MCF 10A (cell line): Measurements from ENCODE around the gene APC2. TPM values are rescaled to one million over a fixed set of nuclear protein-coding genes. Genes with fewer than 3 reads are reported as not detected.

ENCODE experiments used
- BruUV-seq: library from RNA; stranded (reverse); fragments of 400-500 nt; replicated peaks from 2 replicates; lab custom pipeline; 2021; lab: Mats Ljungman, UMichigan
- CTCF ChIA-PET: fragments of 300-600 bp; sonication (Branson Sonifier 250); formaldehyde crosslinking; extraction: SDS; loops from one replicate; lab custom pipeline; 2021; ENCODE audit warnings: antibody characterized with exemption, inconsistent platforms; lab: Yijun Ruan, JAX
- POLR2A ChIA-PET: fragments of 300-600, 350-650 bp; sonication (Branson Sonifier 250); formaldehyde crosslinking; extraction: SDS; loops from one replicate; lab custom pipeline; 2020; ENCODE audit warnings: antibody characterized with exemption, inconsistent platforms; lab: Yijun Ruan, JAX
- DNase-seq: peaks from one replicate; pipeline ENCODE4 v3.0.0-alpha.2; 2018; ENCODE audit not compliant: unreplicated experiment
- H3K27ac Mint-ChIP-seq: one replicate; pipeline ENCODE4 v1.8.0; 2022; ENCODE audit warnings: mild to moderate bottlenecking, low read depth, mixed read lengths; ENCODE audit not compliant: unreplicated experiment
- H3K27me3 Mint-ChIP-seq: one replicate; pipeline ENCODE4 v1.8.0; 2022; ENCODE audit warnings: mixed read lengths; ENCODE audit not compliant: insufficient read depth, unreplicated experiment
- H3K36me3 Mint-ChIP-seq: one replicate; pipeline ENCODE4 v1.8.0; 2022; ENCODE audit warnings: mild to moderate bottlenecking, moderate library complexity, mixed read lengths; ENCODE audit not compliant: insufficient read depth, unreplicated experiment
- H3K4me1 Mint-ChIP-seq: one replicate; pipeline ENCODE4 v1.8.0; 2022; ENCODE audit warnings: mixed read lengths; ENCODE audit not compliant: insufficient read depth, unreplicated experiment
- H3K4me3 Mint-ChIP-seq: one replicate; pipeline ENCODE4 v1.8.0; 2022; ENCODE audit warnings: mild to moderate bottlenecking, moderate library complexity, mixed read lengths; ENCODE audit not compliant: unreplicated experiment
- H3K9me3 Mint-ChIP-seq: one replicate; pipeline ENCODE4 v1.8.0; 2022; ENCODE audit warnings: mixed read lengths; ENCODE audit not compliant: unreplicated experiment
- intact Hi-C: fragments of 100-400 bp; cut with micrococcal nuclease; formaldehyde crosslinking; loops from 2 replicates; pipeline ENCODE4 v1.14.1; 2022
- total RNA-seq: library from RNA; stranded (reverse); gene quantifications from 2 replicates; pipeline ENCODE4 v1.2.3, GENCODE V29; 2022
- TF ChIP-seq, protein P1 (sequence below): fragments of 200-600 bp; IDR thresholded peaks from one replicate; pipeline ENCODE4 v1.8.0; 2022; ENCODE audit warnings: antibody characterized with exemption, mild to moderate bottlenecking; ENCODE audit not compliant: unreplicated experiment

The APC2 gene
- total RNA-seq, 1 experiment from 2014 or later: 0.23 TPM

DNA sequence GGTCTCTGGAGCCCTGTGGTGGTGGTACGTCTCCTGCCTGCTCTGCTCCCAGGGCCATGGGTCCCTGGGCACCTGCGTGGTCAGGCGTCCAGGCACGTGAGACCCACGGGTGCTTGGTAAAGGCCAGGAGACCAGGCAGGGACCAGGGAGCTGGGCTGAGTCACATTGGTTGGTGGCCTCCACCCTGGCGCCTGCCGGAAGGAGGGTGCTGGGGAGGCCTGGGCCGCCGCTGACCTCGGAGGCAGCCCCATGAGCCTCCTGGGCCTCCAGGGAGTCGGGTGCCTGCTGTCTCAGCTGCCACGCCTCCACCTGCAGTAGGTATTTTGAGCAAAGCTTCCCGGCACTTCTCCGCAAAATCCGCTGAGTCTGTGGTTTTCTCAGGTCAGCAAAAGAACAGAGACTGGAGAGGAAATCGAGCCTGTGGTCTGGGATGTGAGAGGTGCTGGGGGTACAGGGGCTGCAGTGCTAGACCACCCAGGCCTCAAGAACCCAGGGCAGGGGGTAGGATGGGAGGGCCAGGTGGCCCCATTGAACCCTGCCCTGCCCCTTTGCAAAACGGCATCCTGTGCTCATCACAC, 70.4 kb downstream of the APC2 start:
- DNase-seq: no peak
- ChIA-PET CTCF (interaction anchor here (0.6 kb wide), 2 partner anchors 18 to 281 kb away, joined by 4 to 5 read pairs; no protein-coding TSS in a partner anchor), POLR2A (interaction anchor here (0.6 kb wide), 1 partner anchor 79 kb away, joined by 3 read pairs; no protein-coding TSS in a partner anchor)
- Mint-ChIP-seq H3K36me3 (no peaks in the 10 kb centered on the region), H3K27me3 (peaks cover 14% of the 10 kb centered on the region), H3K4me1 (no peaks in the 10 kb centered on the region), H3K9me3 (no peaks in the 10 kb centered on the region), H3K27ac (no peak overlapping the region), H3K4me3 (no peak overlapping the region)
- no TSS peak for BruUV-seq
- intact Hi-C loops: no loop called here
- TF ChIP-seq, protein P1, sequence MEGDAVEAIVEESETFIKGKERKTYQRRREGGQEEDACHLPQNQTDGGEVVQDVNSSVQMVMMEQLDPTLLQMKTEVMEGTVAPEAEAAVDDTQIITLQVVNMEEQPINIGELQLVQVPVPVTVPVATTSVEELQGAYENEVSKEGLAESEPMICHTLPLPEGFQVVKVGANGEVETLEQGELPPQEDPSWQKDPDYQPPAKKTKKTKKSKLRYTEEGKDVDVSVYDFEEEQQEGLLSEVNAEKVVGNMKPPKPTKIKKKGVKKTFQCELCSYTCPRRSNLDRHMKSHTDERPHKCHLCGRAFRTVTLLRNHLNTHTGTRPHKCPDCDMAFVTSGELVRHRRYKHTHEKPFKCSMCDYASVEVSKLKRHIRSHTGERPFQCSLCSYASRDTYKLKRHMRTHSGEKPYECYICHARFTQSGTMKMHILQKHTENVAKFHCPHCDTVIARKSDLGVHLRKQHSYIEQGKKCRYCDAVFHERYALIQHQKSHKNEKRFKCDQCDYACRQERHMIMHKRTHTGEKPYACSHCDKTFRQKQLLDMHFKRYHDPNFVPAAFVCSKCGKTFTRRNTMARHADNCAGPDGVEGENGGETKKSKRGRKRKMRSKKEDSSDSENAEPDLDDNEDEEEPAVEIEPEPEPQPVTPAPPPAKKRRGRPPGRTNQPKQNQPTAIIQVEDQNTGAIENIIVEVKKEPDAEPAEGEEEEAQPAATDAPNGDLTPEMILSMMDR: no peak

GRCh38 chr19:1521636-1522035, 71.7 kb downstream of the APC2 start:
- CTCF ChIA-PET: interaction anchor here (0.6 to 0.8 kb wide), 2 partner anchors 22 to 151 kb away, joined by 3 to 4 read pairs; no protein-coding TSS in a partner anchor
- Mint-ChIP-seq H3K4me3 (no peak overlapping the region), H3K36me3 (no peaks in the 10 kb centered on the region), H3K4me1 (no peaks in the 10 kb centered on the region), H3K27ac (no peak overlapping the region), H3K27me3 (peaks cover 28% of the 10 kb centered on the region), H3K9me3 (no peaks in the 10 kb centered on the region)
- TF ChIP-seq, protein P1: no peak
- intact Hi-C loops: no loop called here
- POLR2A ChIA-PET: interaction anchor here (0.6 kb wide), 1 partner anchor 355 kb away, joined by 3 read pairs; no protein-coding TSS in a partner anchor
- no TSS peak for BruUV-seq
- DNase-seq: no peak

- ChIA-PET CTCF (interaction anchor here (0.6 kb wide), 1 partner anchor 151 kb away, joined by 3 read pairs; no protein-coding TSS in a partner anchor), POLR2A (interaction anchor here (0.6 kb wide), 1 partner anchor 354 kb away, joined by 3 read pairs; no protein-coding TSS in a partner anchor)
- no peaks in the 10 kb centered on the region for H3K36me3 Mint-ChIP-seq
- H3K27me3 Mint-ChIP-seq: peaks cover 32% of the 10 kb centered on the region
- DNase-seq: no peak
- H3K27ac Mint-ChIP-seq: no peak overlapping the region
- TF ChIP-seq, protein P1: no peak
- H3K9me3 Mint-ChIP-seq: no peaks in the 10 kb centered on the region
- H3K4me1 Mint-ChIP-seq: no peaks in the 10 kb centered on the region
- H3K4me3 Mint-ChIP-seq: no peak overlapping the region
- intact Hi-C loops: no loop called here
- no TSS peak for BruUV-seq
Observed at GRCh38 chr19:1522061-1522460, 72.1 kb downstream of the APC2 start.

DNA sequence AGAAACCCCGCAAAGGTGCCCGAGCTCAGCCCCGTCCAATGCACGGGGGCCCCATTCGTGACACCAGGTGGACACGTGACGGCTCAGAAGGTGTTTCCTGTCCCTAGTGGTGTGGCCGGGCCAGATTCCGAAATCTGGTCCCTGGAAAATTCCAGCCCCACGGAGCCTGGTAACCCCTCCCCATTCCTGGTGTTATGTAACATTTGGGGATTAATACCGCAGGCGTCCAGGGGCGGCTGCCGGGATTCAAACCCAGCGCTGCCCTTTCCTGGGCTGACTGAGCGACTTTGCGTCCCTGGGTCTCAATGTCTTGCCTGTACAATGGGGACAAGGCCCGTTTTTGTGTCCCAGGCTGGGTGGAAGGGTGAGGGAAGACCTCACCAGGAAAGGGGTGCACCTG, 72.9 kb downstream of the APC2 start:
- POLR2A ChIA-PET: no interaction called here

More for the DNA sequence above, 72.9 kb downstream of the APC2 start:
- Mint-ChIP-seq H3K9me3 (no peaks in the 10 kb centered on the region), H3K36me3 (no peaks in the 10 kb centered on the region), H3K4me1 (no peaks in the 10 kb centered on the region), H3K27ac (no peak overlapping the region), H3K27me3 (peaks cover 36% of the 10 kb centered on the region), H3K4me3 (no peak overlapping the region)
- CTCF ChIA-PET: no interaction called here
- intact Hi-C loops: no loop called here
- no TSS peak for BruUV-seq
- DNase-seq: no peak
- TF ChIP-seq, protein P1: no peak

Other genes with a start within 250 kb of the APC2 start
- 63.1 and 65.6 TPM in 2 replicates for gene STK11, start 244.3 kb upstream of the APC2 start, total RNA-seq
- 7.0 and 8.2 TPM in 2 replicates for gene CBARP, start 212.1 kb upstream of the APC2 start, total RNA-seq
- 256 and 258 TPM in 2 replicates for gene ATP5F1D, start 208.4 kb upstream of the APC2 start, total RNA-seq
- gene MIDN, start 201.5 kb upstream of the APC2 start, total RNA-seq: 73.6 and 96.9 TPM in 2 replicates
- 316 and 362 TPM in 2 replicates for gene CIRBP, start 180.8 kb upstream of the APC2 start, total RNA-seq
- 71.0 and 85.2 TPM in 2 replicates for gene FAM174C, start 174.6 kb upstream of the APC2 start, total RNA-seq
- not detected in 2 replicates for gene EFNA2, start 164.2 kb upstream of the APC2 start, total RNA-seq
- 135 and 137 TPM in 2 replicates for gene NDUFS7, start 66.2 kb upstream of the APC2 start, total RNA-seq
- gene GAMT, start 48.6 kb upstream of the APC2 start, total RNA-seq: 3.2 and 7.0 TPM in 2 replicates
- 219 and 246 TPM in 2 replicates for gene DAZAP1, start 42.5 kb upstream of the APC2 start, total RNA-seq
- gene RPS15, start 11.7 kb upstream of the APC2 start, total RNA-seq: 1,168 and 1,243 TPM in 2 replicates
- gene C19orf25, start 29.1 kb downstream of the APC2 start, total RNA-seq: 36.3 and 40.5 TPM in 2 replicates
- 3.4 and 3.7 TPM in 2 replicates for gene PCSK4, start 40.2 kb downstream of the APC2 start, total RNA-seq
- gene REEP6, start 41.1 kb downstream of the APC2 start, total RNA-seq: 3.8 TPM in 2 replicates
- gene ADAMTSL5, start 62.9 kb downstream of the APC2 start, total RNA-seq: 11.1 and 13.7 TPM in 2 replicates
- gene PLK5, start 74.0 kb downstream of the APC2 start, total RNA-seq: 0.21 and 0.22 TPM in 2 replicates
- 18.7 and 20.0 TPM in 2 replicates for gene MEX3D, start 118.2 kb downstream of the APC2 start, total RNA-seq
- 103 and 114 TPM in 2 replicates for gene MBD3, start 142.7 kb downstream of the APC2 start, total RNA-seq
- gene UQCR11, start 155.3 kb downstream of the APC2 start, total RNA-seq: 211 and 256 TPM in 2 replicates
- gene TCF3, start 202.5 kb downstream of the APC2 start, total RNA-seq: 79.7 and 100 TPM in 2 replicates